Measurements from ENCODE around the gene IL12RB2.

DNA sequence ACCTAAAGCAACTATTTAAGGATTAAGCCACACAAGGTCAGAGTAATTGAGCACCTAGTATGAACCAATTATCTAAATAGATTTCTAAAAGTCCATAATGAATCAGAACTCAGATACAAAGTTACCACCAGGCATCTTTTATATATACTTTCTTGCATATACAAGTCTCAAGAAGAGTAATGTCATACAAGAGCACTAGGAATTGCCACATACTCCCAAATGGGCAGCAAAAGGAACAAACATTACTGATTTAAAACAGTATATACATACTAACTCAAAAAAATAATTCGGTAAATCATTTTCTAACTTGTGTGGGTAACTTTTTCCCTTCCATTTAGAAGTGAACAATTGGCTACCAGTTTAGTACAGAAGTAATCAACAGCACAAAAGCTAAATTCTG lies 100.5 kb downstream of the IL12RB2 start:
- TF ChIP-seq, protein P1, sequence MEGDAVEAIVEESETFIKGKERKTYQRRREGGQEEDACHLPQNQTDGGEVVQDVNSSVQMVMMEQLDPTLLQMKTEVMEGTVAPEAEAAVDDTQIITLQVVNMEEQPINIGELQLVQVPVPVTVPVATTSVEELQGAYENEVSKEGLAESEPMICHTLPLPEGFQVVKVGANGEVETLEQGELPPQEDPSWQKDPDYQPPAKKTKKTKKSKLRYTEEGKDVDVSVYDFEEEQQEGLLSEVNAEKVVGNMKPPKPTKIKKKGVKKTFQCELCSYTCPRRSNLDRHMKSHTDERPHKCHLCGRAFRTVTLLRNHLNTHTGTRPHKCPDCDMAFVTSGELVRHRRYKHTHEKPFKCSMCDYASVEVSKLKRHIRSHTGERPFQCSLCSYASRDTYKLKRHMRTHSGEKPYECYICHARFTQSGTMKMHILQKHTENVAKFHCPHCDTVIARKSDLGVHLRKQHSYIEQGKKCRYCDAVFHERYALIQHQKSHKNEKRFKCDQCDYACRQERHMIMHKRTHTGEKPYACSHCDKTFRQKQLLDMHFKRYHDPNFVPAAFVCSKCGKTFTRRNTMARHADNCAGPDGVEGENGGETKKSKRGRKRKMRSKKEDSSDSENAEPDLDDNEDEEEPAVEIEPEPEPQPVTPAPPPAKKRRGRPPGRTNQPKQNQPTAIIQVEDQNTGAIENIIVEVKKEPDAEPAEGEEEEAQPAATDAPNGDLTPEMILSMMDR (conservative IDR thresholded peaks at IDR 0.05; ENCODE audit: low read depth, low read length): no peak
- TF ChIP-seq EZH2 (IDR thresholded peaks at IDR 0.05; ENCODE audit: low read length, unreplicated experiment) (no peak), EZH2phosphoT487 (IDR thresholded peaks at IDR 0.05; ENCODE audit: borderline replicate concordance, low read length) (no peak)
